NCI-H187 (cell line): ENCODE data around the gene RCL1.

Experiments used
- DNase-seq, 2 experiments: peaks; one replicate each; lab custom pipeline; 2025; lab: John Stamatoyannopoulos, UW

The RCL1 gene

DNA sequence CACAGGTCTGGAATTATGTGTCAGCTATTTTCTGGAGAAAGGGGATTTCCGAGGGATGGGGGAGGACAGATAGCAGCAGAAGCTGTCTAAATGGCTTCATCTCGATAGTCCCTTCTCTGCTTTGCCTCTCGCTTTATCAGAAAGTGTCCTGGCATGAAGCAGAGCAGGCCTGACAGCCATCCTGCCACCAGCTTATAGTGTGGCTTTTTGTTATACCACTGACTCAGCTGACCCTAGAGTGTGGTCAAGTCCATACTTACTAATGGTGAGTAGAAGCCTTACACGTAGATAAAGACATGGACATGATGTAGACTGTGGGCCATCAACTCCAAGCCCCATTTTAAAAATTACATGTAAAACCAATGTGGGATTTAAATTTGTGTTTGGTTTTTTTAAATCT, 50.0 kb downstream of the RCL1 start:
- DNase-seq = no peak

DNA sequence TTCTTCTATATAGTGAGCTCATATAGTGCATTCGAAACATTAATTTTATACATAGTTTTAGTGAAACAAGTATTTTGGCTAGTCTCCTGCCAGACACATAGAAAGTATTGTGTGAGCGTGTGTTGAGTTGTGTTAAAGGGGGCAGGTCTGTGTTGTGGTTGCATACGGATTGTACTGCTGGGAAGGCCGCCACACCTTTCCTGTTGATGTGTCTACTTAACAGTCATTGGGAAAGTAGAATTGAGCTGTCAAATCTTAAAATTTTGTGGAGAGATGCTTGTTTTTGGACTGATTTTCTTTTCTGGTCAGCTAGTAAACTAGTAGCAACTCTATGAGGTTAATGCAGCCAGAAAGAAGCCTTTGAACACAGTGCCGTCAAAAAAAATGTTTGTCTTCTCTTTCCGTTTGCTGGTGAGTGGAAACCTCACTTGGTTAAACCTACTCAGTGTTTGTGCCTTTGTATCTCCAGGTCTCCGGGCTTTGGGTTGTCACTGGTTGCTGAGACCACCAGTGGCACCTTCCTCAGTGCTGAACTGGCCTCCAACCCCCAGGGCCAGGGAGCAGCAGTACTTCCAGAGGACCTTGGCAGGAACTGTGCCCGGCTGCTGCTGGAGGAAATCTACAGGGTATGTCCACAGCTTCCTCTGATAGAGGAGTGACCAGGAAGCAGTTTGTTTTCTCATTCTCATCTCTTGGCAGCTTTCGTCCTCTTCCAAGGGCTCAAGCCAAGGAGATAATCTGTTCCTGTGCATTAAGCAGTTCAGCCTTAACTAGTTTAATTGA, 51.5 kb downstream of the RCL1 start:
- no peak for DNase-seq

GRCh38 chr9:4849369-4849768, 56.6 kb downstream of the RCL1 start:
- no peak for DNase-seq

- DNase-seq = no peak
Measured at GRCh38 chr9:4850603-4851310, 58.0 kb downstream of the RCL1 start.

DNA sequence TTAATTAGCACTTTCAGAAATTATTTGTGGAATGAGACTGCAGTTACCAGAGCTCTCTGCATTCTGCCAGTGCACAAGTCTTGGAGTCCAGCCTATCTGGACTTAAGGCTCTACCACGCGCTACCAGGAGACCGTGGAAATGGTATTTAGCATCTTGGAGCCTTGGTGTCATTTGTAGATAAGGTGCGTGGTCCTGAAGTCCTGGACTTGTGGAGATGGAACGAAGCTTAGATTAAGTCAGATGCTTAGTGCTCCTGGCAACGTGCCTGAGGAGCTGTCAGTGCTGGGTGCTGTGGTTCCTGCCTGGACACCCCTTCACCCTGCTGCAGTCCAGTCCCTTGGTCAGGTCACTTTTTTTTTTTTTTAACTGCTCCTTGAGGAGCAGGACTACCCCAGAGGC, 59.7 kb downstream of the RCL1 start:
- no peak for DNase-seq

DNA sequence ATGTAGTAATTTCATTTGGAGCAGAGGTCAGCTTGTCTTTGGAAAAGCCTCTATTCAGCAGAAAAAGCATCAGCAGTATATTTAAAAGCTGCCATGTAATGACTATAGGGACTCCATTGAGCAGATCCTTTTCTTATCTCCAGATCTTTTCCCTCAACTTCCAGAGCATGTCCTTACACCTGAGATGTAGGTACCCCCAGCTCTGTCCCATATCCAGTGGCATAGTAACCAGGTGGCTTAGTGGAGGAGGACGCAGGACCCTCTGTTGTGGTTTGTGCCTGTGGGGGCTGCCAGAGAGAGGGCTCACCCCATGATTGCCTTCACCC, 61.5 kb downstream of the RCL1 start:
- DNase-seq = no peak

- no peak for DNase-seq
Measured at GRCh38 chr9:4855841-4856240, 63.1 kb downstream of the RCL1 start.

DNA sequence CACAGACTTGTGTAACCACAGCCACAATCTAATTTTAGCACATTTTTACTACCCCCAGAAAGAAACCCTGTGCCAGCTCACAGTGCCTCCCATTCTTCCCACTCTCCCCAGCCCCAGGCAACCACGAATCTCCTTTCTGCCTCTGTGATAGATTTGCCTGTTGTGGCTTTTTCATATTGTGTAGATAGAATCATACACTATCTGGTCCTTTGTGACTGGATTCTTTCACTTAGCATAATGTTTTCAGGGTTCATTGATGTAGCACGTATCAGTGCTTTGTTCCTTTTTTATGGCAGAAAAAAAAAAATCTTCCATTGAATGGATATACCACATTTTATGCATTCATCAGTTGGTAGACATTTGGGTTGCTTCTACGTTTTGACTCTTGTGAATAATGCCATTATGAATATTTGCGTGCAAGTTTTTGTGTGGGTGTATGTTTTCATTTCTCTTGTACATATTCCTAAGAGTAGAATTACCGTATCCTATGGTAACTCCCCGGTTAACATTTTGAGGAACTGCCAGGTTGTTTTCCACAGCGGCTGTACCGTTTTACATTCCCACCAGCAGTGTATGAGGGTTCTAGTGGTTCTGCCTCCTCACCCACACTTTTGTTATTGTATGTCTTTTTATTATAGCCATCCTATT, 64.5 kb downstream of the RCL1 start:
- no peak for DNase-seq

DNA sequence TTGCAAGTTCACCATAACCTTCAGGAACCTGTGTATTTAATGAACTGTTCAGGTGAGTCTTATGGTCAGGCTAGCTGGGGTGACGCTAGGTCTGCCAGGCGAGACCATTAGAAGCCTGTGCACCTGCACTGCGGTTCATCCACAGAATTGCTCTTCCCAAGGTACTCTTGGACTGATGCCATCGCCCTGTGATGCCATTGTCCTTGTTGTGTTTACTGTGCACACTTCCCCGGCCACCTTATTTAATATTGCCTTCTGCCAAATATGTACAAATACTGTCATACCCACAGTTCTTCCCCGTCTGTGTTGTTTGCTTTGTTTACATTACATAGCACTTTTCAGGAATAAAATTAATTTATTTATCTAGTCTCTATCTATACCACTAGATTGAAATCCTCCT, 66.3 kb downstream of the RCL1 start:
- DNase-seq = no peak

- no peak for DNase-seq
Measured at GRCh38 chr9:4860383-4860782, 67.6 kb downstream of the RCL1 start.

DNA sequence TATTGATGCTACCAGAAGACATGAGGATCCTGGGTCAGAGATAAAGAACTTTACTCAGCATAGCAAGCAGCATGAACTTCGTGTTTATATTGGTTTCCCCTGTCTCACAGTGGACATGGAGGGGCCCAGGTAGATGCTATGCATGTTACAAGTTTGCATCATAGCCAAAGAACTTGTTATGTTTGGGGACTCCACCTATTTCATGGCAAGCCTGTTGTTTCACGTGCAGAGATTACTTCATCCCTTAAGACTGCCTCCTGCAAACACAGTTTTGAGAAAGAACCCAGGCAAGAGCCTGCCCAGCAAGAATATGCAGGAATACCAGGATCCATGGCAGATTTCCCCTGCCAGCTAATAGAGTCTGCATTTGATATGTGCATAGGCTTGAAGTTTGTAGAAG, 68.4 kb downstream of the RCL1 start:
- no peak for DNase-seq

DNA sequence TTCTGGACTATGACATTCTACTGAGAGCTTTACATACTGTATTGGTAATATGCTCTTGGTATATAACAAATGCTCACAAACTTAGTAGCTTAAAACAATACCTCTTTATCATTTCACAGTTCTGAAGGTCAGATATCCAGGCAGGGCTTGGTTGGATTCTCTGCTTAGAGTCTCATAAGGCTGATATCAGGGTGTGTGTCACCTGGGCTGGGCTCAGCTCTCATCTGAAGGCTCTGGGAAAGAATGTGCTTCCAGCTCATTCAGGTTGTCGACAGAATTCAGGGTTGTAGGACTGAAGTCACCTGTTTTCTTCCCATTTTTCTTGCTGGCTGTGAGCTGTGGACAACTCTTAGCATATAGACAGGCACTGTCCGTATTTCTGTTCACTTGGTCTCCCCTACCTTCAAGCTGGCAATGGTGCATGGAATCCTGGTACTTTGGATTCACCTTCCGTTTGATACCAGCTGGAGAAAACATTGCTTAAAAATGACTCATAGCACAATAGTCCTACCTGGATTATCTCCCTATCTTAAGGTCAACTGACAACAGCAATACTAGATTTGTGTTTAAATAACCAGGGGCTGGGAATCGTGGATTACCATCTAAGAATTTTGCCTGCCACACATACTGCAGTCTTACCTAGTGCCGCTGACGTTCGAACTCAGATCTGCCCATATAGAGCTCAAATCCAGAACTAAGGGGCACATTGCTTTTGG, 69.2 kb downstream of the RCL1 start:
- no peak for DNase-seq

DNA sequence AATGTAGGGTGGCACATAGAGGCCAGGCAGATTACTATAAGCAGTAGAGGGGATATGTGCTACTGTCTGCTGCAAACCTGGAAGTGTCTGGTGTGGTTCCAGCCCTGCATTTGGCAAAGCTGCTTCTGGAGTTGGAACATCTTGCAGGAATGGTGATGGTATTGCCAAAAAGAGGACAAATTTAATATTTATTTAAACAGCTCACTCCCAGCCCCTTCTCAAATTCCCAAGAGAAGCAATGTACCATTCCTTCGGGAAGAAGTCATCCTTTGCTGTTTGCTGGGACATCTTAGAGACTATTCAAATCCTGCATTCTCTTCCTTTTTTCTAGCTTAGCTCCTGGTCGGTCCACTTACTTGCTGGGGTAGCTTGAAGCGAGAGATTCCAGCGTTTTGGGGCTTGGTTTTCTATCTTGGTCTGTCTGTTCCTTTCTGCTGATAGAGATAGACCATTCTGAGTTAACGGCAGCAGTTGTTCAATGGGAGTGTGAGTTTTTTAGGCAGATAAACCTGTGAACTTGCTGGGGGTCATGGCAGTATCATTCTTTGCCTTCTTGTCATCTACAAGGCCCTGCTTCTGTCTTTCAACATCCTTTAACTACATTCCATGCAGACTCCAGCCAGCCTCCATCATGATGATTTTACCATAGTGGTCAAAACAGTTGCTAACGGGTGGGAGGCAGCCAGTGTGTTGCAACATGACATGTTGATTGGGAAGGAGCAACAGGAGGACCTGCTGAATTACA, 69.9 kb downstream of the RCL1 start:
- no peak for DNase-seq

DNA sequence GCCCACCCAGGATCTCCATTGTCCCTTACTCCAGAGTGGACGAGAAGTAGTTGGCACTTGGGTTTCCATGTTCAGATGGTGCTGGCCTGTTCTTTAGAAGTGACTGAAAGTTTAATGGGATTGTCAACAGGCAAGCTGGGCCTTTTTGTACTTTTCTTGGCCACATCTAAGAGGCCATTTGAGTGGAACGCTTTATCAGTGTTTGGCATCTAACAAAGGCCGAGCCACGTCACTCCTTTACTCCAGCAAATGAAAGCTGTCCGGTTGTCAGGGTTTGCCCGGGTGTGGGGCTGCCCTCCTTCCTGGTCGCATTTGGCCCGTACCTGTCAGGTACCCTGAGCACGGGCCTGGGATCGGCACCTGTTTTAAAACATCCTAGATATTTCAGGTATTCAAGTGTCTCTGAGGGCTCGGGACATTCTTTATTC, 71.5 kb downstream of the RCL1 start:
- DNase-seq = no peak

GRCh38 chr9:4864698-4865097, 72.0 kb downstream of the RCL1 start:
- no peak for DNase-seq

- no peak for DNase-seq
Measured at GRCh38 chr9:4865681-4866080, 72.9 kb downstream of the RCL1 start.

DNA sequence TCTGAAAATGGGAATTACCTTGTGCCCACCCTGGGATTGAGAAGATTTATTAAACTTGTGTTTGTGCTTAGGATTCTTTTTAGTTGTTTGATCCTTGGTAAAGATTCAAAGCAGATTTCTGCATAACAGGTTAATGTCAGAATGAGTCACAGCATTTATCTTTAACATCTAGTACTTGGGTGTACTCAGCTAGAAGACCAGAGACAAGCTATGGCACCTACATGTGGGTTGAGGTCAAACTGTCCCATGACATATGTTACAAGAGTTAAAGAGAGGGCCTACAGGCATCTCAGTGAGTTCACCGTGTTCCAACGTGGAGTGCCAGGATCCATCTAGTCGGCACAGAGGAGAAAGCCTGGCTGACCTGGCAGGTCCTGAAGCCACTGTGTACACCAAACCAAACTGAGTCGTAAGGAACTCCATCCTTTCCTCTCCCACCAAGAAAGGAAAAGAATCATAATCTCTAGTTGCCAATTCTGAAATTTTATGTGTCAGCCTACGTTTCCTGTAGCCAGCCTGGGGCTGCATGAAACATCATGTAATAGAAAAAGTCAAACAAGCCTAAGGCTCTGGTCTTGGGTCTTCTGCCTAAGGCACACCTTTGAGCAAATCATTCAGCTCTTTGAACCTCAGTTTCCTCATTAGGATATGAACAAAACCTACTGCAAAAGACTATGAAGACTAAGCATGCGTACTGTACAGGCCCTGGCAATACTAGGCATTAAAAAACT, 73.7 kb downstream of the RCL1 start:
- DNase-seq = no peak

GRCh38 chr9:4873066-4873465, 80.3 kb downstream of the RCL1 start:
- DNase-seq = no peak

DNA sequence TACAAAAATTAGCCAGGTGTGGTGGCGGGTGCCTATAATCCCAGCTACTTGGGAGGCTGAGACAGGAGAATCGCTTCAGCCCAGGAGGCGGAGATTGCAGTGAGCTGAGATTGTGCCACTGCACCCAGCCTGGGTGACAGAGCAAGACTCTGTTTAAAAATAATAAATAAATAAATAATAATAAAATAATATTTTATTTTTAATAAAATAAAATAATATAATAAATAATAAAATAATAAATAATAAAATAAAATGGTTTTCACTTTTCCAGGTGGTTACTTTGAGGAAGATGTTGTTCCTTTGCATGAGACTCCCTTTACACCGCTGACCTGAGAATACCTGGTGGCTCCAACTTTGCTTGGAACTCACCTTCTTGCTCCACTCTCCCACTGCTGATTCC, 82.8 kb downstream of the RCL1 start:
- no peak for DNase-seq

DNA sequence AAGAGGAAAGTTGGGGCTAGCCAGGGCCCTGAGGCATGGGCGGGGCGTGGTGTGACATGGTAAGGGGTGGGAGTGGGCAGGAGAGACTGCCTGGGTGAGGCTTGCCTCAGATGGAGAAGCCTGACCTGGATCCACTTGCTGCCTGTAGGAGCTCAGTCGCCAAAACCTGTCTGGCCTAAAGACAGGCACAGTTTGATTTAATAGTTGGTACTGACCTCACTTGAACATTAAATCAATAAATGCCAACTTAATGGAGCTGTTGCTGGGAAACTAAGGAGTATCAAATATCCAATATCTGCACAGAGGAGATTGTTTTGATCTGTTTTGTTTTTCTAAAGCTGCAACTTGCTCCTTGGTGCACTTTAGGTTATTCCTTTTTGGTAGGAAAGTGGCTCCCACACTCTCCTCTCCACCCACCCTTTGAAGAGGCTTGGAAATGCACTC, 86.4 kb downstream of the RCL1 start:
- DNase-seq = no peak

GRCh38 chr9:4883326-4883873, 90.7 kb downstream of the RCL1 start:
- DNase-seq = no peak
